Neural progenitor cell (in vitro differentiated cells): ENCODE results near the gene LRP1B. TPM values are rescaled to one million over a fixed set of nuclear protein-coding genes. Genes with fewer than 3 reads are reported as not detected.

Experiments used
- DNase-seq: peaks from one replicate; pipeline ENCODE4 v3.0.0-alpha.2; 2016; ENCODE audit warnings: low spot score
- H2AFZ ChIP-seq: fragments of 200-600 bp; sonication (generic); replicated peaks from 2 replicates; pipeline ENCODE4 v1.6.1; 2016; ENCODE audit warnings: antibody characterized with exemption
- H3F3A ChIP-seq: fragments of 200-600 bp; sonication (generic); 2 replicates; pipeline ENCODE4 v1.6.1; 2016; ENCODE audit warnings: antibody characterized with exemption, low read depth
- H3K27ac ChIP-seq: fragments of 200-600 bp; sonication (generic); 2 replicates; pipeline ENCODE4 v1.5.1; 2016; ENCODE audit warnings: mild to moderate bottlenecking
- H3K27me3 ChIP-seq: fragments of 200-600 bp; sonication (generic); 2 replicates; pipeline ENCODE4 v1.6.1; 2016; ENCODE audit warnings: mild to moderate bottlenecking, moderate library complexity
- H3K36me3 ChIP-seq: fragments of 200-600 bp; sonication (generic); 2 replicates; pipeline ENCODE4 v1.5.1; 2016
- H3K4me1 ChIP-seq: fragments of 200-600 bp; sonication (generic); 2 replicates; pipeline ENCODE4 v1.6.1; 2016; ENCODE audit warnings: mixed run types
- H3K4me2 ChIP-seq: fragments of 200-600 bp; sonication (generic); 2 replicates; pipeline ENCODE4 v1.6.1; 2016
- H3K4me3 ChIP-seq: fragments of 200-600 bp; sonication (generic); 2 replicates; pipeline ENCODE4 v1.5.1; 2016
- H3K79me2 ChIP-seq: fragments of 200-600 bp; sonication (generic); 2 replicates; pipeline ENCODE4 v1.6.1; 2016; ENCODE audit warnings: low read depth
- H3K9ac ChIP-seq: fragments of 200-600 bp; sonication (generic); 2 replicates; pipeline ENCODE4 v1.6.1; 2016
- H3K9me3 ChIP-seq: fragments of 200-600 bp; sonication (generic); 2 replicates; pipeline ENCODE4 v1.5.1; 2016; ENCODE audit warnings: low read depth
- H4K20me1 ChIP-seq: fragments of 200-600 bp; sonication (generic); 2 replicates; pipeline ENCODE4 v1.6.1; 2016; ENCODE audit warnings: low read depth
- H3K27ac Mint-ChIP-seq: 3 replicates; pipeline ENCODE4 v1.8.0; 2021; ENCODE audit warnings: mixed read lengths
- H3K27me3 Mint-ChIP-seq: 2 replicates; pipeline ENCODE4 v1.8.0; 2022; ENCODE audit warnings: low read depth, mild to moderate bottlenecking, inconsistent platforms, moderate library complexity, mixed read lengths; ENCODE audit not compliant: insufficient read depth
- H3K36me3 Mint-ChIP-seq: 3 replicates; pipeline ENCODE4 v1.8.0; 2021; ENCODE audit warnings: mixed read lengths
- H3K4me1 Mint-ChIP-seq: 3 replicates; pipeline ENCODE4 v1.8.0; 2021; ENCODE audit warnings: mixed read lengths
- H3K4me3 Mint-ChIP-seq: 3 replicates; pipeline ENCODE4 v1.8.0; 2021; ENCODE audit warnings: mild to moderate bottlenecking, moderate library complexity, mixed read lengths
- H3K9me3 Mint-ChIP-seq: 3 replicates; pipeline ENCODE4 v1.8.0; 2020; ENCODE audit warnings: mixed read lengths
- CTCF ChIP-seq: fragments of 200-600 bp; sonication (generic); IDR thresholded peaks from 2 replicates; pipeline ENCODE4 v1.5.1; 2017; ENCODE audit warnings: antibody characterized with exemption, mild to moderate bottlenecking
- EZH2 ChIP-seq: fragments of 200-600 bp; sonication (generic); IDR thresholded peaks from 2 replicates; pipeline ENCODE4 v1.6.1; 2017; ENCODE audit warnings: antibody characterized with exemption, mild to moderate bottlenecking, moderate library complexity
- EZH2phosphoT487 ChIP-seq: fragments of 200-600 bp; sonication (generic); IDR thresholded peaks from 2 replicates; pipeline ENCODE4 v1.6.1; 2017; ENCODE audit warnings: antibody characterized with exemption
- total RNA-seq: library from RNA; depleted of rRNA; stranded (reverse); fragments of >200 nt; gene quantifications from 2 replicates; pipeline ENCODE4 v1.2.3, GENCODE V29; 2015; ENCODE audit warnings: low replicate concordance

Gene LRP1B
- total RNA-seq, 1 donor from 2014 or later: not detected

GRCh38 chr2:141697035-141697434 lies 433.8 kb downstream of the LRP1B start:
- H3K4me1 Mint-ChIP-seq: peaks cover 5% of the 10 kb centered on the region
- no peaks in the 10 kb centered on the region for H3K36me3 Mint-ChIP-seq
- Histone ChIP-seq H3K4me3 (no peak overlapping the region), H3K27me3 (no peaks in the 10 kb centered on the region), H3K9me3 (no peaks in the 10 kb centered on the region), H3K9ac (no peak overlapping the region), H3K27ac (no peak overlapping the region), H3K36me3 (no peaks in the 10 kb centered on the region), H2AFZ (no peak overlapping the region), H4K20me1 (no peaks in the 10 kb centered on the region), H3K4me2 (no peak overlapping the region), H3K4me1 (peaks cover 10% of the 10 kb centered on the region), H3F3A (no peaks in the 10 kb centered on the region), H3K79me2 (no peaks in the 10 kb centered on the region)
- no peak overlapping the region for H3K27ac Mint-ChIP-seq
- H3K9me3 Mint-ChIP-seq: no peaks in the 10 kb centered on the region
- no peak for DNase-seq
- H3K4me3 Mint-ChIP-seq: no peak overlapping the region
- TF ChIP-seq EZH2: no peak
- no peak for TF ChIP-seq EZH2phosphoT487
- TF ChIP-seq CTCF: no peak
- no peaks in the 10 kb centered on the region for H3K27me3 Mint-ChIP-seq

- no peak overlapping the region for H2AFZ ChIP-seq
- H3K4me2 ChIP-seq: no peak overlapping the region
- Mint-ChIP-seq H3K27me3 (no peaks in the 10 kb centered on the region), H3K9me3 (no peaks in the 10 kb centered on the region), H3K4me1 (no peaks in the 10 kb centered on the region), H3K36me3 (no peaks in the 10 kb centered on the region), H3K4me3 (no peak overlapping the region), H3K27ac (no peak overlapping the region)
- no peaks in the 10 kb centered on the region for H3K79me2 ChIP-seq
- H3K36me3 ChIP-seq: no peaks in the 10 kb centered on the region
- no peaks in the 10 kb centered on the region for H3F3A ChIP-seq
- no peak overlapping the region for H3K9ac ChIP-seq
- no peaks in the 10 kb centered on the region for H3K9me3 ChIP-seq
- H3K27me3 ChIP-seq: no peaks in the 10 kb centered on the region
- H3K4me3 ChIP-seq: no peak overlapping the region
- H3K4me1 ChIP-seq: no peaks in the 10 kb centered on the region
- DNase-seq: no peak
- H3K27ac ChIP-seq: no peak overlapping the region
- no peaks in the 10 kb centered on the region for H4K20me1 ChIP-seq
- TF ChIP-seq EZH2phosphoT487 (no peak), EZH2 (no peak), CTCF (no peak)
These were observed 436.6 kb downstream of the LRP1B start for GRCh38 chr2:141694180-141694579.

GRCh38 chr2:141692829-141693228 lies 438.0 kb downstream of the LRP1B start:
- Histone ChIP-seq H2AFZ (no peak overlapping the region), H4K20me1 (no peaks in the 10 kb centered on the region), H3K4me3 (no peak overlapping the region), H3K4me2 (no peak overlapping the region), H3K27ac (no peak overlapping the region), H3K9ac (no peak overlapping the region), H3K9me3 (no peaks in the 10 kb centered on the region), H3F3A (no peaks in the 10 kb centered on the region), H3K36me3 (no peaks in the 10 kb centered on the region), H3K79me2 (no peaks in the 10 kb centered on the region), H3K27me3 (no peaks in the 10 kb centered on the region), H3K4me1 (no peaks in the 10 kb centered on the region)
- Mint-ChIP-seq H3K27me3 (no peaks in the 10 kb centered on the region), H3K4me3 (no peak overlapping the region), H3K36me3 (no peaks in the 10 kb centered on the region), H3K9me3 (no peaks in the 10 kb centered on the region), H3K27ac (no peak overlapping the region), H3K4me1 (no peaks in the 10 kb centered on the region)
- no peak for DNase-seq
- no peak for TF ChIP-seq CTCF
- TF ChIP-seq EZH2phosphoT487: no peak
- TF ChIP-seq EZH2: no peak
